ENCODE measurements around the gene ADAMTSL3. TPM values are rescaled to one million over a fixed set of nuclear protein-coding genes. Genes with fewer than 3 reads are reported as not detected.
"Not testable (repeated sequence)": the region's sequence is repeated elsewhere in the genome, so short reads cannot be mapped to it uniquely, and the experiment has no call there.

Gene ADAMTSL3
- total RNA-seq, 1 donor from 2014 or later, result 22.2 TPM

DNA sequence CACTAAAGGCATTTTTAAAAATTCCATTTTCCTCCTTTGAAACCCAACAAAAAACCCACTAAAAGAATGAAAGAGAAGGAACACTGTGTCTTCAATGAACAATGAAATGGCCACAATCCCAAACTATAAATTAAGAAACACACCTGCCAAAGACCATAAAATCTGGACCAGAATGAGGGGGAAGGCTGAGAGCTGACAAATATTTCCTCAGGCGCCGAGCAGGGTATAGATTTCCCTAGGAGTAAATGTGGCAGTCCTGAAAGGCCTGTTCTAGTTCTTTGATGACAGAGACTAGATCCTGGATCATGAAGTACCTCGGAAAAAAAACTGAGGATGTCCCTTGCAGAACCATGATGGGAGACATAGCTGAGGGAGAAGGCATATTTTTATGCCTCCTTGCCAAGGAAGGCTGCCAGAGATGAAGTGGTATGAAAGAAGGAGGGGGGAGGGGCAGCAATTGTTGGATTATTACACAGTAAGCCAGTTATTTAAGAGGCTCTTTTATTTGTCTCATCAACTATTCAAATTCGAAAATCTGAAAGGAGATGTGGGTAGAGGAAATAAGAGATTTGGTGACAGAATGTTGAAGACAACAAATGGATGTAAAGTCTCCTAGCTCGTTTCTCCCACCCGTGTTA lies 306.4 kb downstream of the ADAMTSL3 start:
- DNase-seq (ENCODE audit: low read depth in 2 of 2), result no peak

DNA sequence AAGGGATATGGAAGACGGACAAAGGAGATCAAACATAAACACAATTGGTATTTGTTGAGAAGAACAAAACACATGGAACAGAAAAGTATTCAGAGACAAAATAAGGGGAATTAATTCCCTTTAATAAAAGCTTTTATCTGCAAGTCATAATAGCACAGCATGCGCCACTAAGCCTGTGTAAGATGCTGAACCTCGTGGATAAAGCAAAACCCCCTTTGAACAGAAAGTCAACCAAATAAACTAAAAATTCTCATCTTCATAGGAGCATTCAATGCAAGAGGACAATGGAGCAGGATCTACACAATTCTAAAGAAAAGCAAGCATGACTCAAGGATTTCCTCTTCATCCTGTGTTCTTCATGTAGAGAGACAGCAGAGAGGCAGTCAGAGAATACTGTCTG lies 307.4 kb downstream of the ADAMTSL3 start:
- peak in 1 of 2 donors; percentile 10 for DNase-seq (ENCODE audit: low read depth in 2 of 2)

DNA sequence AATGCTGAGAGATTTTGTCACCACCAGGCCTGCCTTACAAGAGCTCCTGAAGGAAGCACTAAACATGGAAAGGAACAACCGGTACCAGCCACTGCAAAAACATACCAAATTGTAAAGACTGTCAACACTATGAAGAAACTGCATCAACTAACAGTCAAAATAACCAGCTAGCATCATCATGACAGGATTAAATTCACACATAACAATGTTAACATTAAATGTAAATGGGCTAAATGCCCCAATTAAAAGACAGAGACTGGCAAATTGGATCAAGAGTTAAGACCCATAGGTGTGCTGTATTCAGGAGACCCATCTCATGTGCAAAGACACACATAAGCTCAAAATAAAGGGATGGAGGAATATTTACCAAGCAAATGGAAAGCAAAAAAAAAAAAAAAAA lies 311.0 kb downstream of the ADAMTSL3 start:
- not testable (repeated sequence) for DNase-seq (ENCODE audit: low read depth in 2 of 2)

DNA sequence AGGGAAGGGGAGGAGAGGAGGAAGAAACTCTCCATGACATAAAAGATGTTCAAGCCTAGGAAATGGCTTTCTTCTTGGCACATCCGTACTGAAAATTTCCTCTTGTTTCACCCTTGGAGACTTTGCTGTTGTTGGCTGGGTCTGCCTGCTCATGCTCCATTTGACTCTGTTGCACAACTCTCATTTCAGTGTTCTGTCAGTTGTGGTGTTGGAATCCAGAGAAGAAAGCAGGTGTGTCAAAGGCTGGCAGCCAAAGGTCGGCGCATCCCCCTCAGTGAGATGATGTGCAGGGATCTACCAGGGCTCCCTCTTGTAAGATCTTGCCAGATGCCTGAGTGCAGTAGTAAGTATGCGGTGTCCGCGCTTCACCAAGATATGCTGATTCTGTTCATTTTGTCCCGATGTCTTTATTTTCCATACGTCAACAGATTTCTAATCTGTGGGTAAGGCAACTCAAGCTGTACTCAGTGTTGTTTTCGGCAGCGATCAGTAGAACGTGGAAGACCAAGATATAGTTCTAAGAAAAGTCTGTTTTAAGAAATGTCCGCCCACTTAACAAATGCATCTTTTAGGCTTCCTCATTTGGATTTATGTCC lies 316.5 kb downstream of the ADAMTSL3 start:
- no peak for DNase-seq (ENCODE audit: low read depth in 2 of 2)

DNA sequence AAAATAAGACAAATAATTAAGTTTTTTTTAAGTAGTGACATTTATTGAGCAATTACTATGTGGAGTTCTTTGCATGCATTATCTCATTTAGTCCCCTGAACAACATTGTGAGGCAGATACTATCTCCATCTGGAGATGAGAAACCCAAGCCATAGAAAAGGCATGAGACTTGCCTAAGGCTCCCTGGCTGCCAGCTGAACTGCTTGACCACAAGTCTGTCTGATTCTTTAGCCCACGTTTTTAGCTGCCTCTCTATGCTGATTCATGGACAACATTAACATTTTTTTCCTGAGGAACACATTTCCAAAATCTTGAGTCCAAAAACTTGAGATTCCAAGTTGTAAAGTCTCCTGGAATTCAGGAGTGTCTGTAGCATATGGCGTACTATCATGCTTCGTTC lies 318.1 kb downstream of the ADAMTSL3 start:
- no peak for DNase-seq (ENCODE audit: low read depth in 2 of 2)

DNA sequence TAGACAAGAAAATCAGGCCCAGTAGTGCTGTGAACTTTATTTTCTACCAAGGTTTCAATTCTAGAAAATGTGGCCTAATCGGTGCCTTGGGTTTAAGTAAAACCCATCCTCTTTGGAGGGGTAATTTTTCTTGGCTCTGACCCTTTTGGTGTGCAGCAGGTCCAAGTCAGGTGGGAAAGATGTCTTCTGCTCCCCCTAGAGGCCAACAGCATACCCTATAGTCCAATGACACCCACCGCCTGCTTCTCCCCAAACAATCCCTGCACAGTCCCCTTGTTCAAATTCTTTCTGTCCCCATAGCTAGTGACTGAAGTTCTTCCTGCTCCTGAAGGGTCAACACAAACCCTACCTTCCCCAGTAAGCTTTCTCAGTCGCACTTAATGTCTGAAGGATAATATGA lies 319.9 kb downstream of the ADAMTSL3 start:
- DNase-seq (ENCODE audit: low read depth in 2 of 2), result peak; percentile 6 to 14

DNA sequence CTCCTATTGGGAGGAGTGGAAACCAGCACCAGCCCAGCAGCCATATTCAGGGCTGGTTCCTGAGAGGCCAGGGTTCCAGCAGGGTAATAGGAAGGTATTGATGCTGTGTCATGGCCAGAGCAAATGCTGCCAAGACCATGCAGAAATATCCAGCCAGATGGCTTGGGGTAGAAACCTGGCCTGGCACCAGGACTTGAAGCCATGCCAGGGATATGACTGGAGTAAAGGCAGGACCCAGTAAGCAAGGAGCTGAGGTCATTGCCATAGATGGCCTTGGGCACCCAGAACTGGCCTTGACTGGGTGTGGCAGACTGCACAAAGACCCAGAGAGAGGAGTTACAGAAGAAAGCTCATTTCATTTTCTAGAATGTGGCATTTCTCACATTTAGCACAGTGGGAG lies 324.1 kb downstream of the ADAMTSL3 start:
- DNase-seq (ENCODE audit: low read depth in 2 of 2), result no peak

DNA sequence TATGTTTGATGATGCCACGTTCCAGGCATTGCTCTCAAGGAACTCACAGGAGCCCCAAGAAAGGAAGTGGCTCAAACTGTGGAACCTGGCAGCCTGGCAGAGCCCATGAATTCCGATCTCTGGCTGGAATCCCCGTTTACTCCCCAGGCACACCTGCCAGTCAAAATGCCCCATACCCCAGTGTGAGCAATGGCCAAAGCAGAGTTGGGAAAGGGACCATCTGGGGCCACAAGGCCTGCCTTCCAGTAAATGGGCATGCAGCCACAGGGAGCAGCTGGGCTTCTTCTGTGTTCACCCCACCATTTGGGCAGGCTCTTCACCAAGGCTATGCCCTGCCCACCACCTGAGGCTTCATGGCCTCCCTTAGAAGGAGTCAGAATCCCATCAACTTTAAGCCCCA lies 324.7 kb downstream of the ADAMTSL3 start:
- DNase-seq (ENCODE audit: low read depth in 2 of 2), result no peak

DNA sequence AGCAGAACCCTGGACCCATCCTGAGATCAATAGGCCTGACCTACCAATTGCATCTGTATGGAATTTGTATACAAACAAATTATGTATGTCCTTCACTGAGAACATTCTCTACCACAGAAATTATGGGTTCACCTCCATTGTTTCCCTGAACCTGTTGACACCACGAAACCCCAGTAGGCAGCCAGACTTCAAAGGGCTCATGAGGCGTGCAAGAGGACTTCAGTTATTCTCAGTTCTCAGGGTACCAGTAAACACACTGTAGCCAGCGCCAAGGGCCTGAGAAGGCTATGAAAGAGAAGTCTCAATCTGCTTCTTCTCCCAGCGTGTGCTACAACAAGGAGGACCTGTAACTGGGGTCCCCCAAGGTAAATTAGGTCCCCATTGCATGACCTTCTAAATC lies 326.7 kb downstream of the ADAMTSL3 start:
- DNase-seq (ENCODE audit: low read depth in 2 of 2), result no peak

DNA sequence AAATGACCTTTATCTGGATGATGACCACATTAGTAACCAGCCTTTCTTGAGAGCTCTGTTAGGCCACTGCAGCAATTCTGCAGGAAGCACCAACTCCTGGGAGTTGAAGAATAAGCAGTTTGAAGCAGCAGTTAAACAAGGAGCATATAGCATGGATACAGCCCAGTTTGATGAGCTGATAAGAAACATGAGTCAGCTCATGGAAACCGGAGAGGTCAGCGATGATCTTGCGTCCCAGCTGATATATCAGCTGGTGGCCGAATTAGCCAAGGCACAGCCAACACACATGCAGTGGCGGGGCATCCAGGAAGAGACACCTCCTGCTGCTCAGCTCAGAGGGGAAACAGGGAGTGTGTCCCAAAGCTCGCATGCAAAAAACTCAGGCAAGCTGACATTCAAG lies 328.8 kb downstream of the ADAMTSL3 start:
- no peak for DNase-seq (ENCODE audit: low read depth in 2 of 2)

DNA sequence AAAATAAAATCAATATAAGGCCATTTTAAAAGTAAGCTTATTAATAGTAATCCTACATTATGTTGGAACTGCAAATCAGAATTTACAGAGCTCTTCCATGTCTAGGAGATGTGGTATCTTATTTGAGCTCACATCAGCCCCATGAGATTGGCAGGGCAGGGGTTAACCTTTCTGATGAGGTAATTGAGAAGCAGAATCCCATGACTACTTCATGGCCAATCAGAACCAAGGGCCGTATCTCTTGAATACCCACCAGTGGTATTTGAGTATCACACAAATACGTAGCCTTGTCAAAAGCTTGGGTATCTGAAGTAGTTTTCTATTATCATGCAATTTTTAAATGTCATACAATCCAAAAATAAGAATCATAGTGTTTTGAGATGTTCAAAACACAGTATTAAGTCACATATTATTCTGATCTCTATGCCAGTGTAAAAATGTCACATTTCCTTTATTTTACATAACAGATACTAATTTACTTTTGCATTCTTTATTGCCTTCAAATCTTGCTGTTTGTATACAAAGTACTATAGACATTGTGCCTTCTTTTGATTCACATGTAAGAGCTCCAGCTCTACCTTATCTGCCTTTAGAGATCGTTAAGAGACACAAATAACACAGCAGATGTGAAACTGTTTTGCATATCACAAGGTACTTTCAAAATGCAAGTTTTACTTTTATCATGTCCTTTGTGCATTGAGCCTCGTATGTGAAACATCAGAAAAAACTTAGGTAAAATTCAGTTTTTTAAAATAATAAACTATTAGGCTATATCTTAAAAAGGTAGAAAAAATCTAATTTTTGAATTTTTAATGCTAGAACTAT lies 329.9 kb downstream of the ADAMTSL3 start:
- DNase-seq (ENCODE audit: low read depth in 2 of 2), result no peak

DNA sequence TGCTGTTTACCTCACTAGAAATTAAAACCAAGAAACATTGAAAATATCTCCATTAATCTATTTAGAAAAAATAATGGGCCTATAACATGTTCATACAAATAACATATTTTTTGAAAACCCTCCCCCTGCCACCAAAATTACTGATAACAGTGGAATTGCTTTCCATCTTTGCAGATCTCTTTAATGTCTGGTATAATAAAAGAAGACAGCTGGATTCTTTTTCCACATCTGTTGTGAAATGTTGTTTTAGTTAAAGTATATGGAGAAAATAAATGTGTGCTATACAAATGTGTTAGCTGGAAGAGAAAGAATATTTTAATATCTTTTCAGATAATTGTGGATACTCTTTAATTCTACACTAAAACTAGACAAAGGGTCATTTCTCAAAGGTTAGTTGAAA lies 330.7 kb downstream of the ADAMTSL3 start:
- DNase-seq (ENCODE audit: low read depth in 2 of 2), result no peak

DNA sequence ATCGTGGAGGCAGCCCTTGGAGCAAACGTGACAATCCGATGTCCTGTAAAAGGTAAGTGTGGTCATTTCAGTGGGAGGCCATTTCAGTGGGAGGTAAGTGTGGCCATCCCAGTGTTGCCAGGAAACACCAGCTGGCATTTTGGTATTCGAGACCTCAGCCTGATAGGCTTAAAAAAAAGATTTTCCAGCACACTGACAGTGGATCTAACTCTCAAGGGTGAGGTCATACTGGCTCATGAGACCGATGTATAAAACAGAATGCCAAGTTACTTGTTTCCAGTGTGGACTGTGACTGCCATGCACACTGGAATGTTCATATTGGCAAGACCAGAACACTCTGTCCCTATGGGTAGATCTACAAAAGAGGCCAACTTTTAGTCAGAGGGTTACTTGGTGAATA lies 337.2 kb downstream of the ADAMTSL3 start:
- DNase-seq (ENCODE audit: low read depth in 2 of 2), result no peak

DNA sequence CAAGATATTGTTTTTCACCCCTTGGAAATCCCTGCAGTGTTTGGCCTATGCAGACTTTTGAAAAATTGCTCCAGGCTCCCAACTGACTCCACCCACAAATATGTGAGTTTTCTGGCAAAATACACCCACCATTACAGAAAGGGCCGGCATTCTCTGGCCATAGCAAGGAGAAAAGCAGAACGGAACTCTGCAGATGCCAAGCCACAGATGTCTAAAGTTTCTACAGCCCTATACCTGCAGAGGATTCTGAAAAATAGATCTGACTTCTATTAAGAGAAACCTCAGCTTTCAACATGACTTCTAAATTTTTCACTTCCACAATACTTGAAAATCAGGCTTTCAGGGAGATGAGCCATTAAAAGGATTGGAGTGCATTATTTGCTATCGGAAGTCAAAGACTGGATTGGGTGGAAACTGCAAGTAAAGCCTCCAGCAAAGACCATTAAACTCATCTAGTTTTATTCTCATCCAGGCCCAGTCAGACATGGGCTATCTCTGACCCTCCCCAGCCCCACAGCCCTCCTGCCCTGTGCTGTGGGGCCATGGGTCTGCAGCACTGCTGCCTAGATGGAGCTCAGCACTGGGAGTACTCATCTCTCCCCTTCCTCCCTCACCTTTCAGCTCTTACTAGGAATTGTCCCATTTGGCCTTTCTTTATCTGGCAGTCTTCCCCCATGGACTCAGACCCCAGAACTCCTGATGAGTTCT lies 338.6 kb downstream of the ADAMTSL3 start:
- DNase-seq (ENCODE audit: low read depth in 2 of 2), result no peak

DNA sequence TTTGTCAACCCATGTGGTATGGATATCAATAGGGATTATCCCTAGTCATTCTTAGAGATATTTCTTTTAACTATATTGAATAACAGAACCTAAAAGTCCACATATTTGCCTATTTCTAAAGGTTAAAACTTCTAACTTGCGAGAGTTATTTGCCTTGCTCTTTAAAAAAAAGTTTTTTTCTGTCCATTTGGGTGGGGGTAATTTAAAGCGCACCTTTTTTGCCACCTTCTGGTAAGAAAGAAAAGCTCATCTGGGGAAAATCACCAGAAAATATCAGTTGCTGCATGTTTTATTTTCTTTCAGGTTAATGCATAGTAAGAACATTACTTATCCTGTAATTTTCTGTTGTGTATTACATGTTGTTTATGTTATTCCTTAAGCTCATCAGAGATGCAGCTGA lies 339.7 kb downstream of the ADAMTSL3 start:
- DNase-seq (ENCODE audit: low read depth in 2 of 2), result no peak

DNA sequence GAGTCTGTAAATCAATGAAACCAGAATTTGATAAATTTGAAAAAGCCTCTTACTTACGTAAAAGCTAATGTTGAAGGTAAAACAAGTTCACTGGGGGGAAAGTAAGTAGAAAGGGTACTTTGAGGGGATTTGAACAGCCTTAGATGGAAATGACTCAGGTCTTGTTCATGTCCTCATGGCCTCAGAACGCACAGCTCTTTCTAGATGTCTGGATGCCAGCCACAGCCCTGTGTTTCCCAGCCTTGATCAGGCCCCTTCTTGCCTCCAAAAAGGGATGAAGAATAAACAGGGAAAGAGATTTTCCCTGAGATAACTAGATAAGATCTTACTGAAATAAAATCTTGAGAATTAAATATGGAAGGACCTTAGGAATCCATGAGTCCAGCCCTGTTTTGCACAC lies 344.6 kb downstream of the ADAMTSL3 start:
- DNase-seq (ENCODE audit: low read depth in 2 of 2), result no peak

DNA sequence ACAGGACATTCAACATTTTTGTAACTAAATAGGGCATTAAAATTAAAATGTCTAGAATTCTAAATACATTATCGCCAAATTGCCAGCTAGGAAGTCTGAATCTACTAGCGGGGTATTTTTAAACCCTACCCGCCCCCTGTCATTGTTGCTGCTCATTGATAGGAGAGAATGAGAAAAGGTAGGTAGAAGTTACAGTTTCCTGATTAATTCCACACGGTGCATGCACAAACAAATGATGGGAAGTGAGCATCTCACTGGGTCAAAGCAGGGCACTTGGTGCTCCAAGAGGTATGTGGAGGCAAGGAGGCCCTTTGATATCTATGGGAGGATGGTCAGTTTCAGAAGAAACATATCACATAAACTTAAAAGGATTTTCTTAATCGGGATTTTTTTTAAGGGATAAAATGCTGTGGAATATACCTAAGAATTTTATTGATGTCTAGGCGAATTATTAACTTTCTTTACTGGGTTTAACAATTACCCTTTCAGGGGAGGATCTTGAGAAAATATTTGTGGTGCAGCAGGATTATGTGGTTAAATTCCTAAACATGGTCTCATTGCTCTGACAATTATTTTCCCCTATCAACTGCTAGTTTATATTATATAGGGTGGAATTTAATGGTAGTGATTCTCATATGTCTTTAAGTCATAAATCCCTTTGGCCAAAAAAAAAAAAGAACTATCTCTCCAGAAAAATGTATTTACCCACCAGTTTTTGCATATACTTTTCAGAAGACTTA lies 345.6 kb downstream of the ADAMTSL3 start:
- DNase-seq (ENCODE audit: low read depth in 2 of 2), result no peak

DNA sequence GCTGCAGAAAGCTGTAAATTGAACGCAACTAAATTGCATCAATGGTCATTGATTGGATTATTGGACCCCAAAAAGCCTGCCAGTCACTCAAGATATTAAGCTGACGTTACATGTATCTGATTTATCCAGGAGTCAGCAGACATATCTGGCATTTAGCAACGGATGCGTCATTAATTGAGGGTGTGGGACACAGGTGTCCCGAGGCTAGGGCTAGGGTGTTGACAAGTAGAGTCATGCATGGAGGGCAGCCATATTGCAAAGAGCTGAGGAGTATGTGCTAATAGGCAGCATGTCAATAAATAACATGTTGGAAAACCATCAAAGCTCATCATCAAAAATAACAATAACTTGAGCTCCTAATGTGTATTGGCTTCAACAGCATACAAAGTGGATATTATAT lies 347.1 kb downstream of the ADAMTSL3 start:
- DNase-seq (ENCODE audit: low read depth in 2 of 2), result no peak

DNA sequence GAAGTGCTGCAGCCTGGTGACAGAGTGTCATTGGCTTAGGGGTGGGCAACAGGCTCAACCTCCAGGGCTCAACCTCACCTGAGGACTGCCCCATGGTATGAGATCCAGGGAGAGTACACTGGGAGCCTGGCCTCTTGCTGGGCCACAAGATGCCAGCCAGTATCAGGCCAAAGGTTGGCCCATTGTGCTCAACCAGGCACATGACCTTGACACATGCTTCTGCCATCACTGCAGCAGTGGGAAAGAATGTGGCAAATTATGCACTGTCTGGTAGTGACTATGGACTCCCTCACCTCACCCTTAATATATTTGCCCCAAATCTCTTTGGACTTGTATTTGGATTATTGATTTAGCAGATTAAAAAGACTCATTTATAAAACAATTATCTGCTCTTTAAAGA lies 347.7 kb downstream of the ADAMTSL3 start:
- DNase-seq (ENCODE audit: low read depth in 2 of 2), result no peak

DNA sequence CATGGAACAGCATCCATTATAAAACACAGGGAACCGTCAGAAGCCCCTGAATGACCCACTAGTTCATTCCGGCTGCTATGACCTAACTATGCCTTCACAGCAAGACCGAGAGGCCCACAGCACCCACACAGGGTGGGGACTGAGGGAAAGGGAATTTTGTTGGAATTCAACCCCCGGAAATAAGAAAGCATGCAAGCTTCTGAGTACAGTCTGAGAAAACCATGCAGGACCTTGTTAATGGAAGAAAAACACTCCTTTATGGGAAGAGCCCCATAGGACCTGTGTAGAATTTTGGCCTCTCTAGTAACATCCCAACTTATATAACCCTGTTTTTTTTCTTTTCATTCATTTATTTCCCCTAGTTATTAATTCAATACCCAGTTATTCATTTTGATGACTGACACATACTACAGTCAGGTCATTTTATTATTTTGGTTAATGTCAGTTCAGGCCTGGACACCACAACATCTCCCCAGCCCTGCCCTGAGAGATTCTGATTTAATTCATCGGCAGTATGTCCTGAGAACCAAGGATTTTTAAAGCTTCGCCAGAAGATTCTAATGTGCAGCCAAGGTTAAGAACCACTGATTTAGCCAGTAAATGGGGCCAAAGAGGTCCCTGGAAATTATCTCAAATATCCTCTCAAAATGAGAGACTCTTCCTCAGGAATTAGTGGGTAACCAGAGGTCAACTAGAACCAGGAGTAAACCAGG lies 350.0 kb downstream of the ADAMTSL3 start:
- DNase-seq (ENCODE audit: low read depth in 2 of 2), result no peak

DNA sequence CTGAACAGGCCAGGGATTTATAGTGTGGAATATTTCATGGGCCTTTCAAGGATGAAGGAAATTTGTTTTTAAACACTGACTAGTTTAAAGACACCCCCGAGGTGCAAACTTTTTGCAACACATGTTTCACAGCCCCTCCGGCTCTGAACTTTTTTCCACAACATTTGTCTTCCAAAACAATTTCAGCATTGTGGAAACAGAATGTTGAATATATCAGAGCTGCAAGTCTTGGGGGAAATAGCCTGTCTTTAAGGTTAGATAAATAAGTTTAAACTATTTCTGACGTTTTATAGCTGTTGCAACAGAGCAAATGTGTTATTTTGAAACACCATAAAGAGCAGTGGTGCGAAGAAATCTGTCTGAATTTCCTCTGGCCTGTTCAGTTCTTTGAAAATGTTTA lies 352.5 kb downstream of the ADAMTSL3 start:
- DNase-seq (ENCODE audit: low read depth in 2 of 2), result no peak

Measured in dermis microvascular lymphatic vessel endothelial cell (primary cell).